RWPE2 (cell line): ENCODE results near the gene MYCBPAP.
A peak's percentile ranks its signal among the peaks of the same experiment; 100 is the strongest.

Experiments
- ATAC-seq: fragments of 200-7000 bp; cut with Tn5 transposase; 3 replicates; pipeline ENCODE4 v1.9.1; 2021; ENCODE audit warnings: low read depth
- DNase-seq: peaks from one replicate; pipeline ENCODE4 v3.0.0-alpha.2; 2020; ENCODE audit warnings: low spot score
- H3K27ac ChIP-seq: fragments of 450-650 bp; 2 replicates; pipeline ENCODE4 v1.5.1; 2017; ENCODE audit warnings: mild to moderate bottlenecking; ENCODE audit not compliant: poor library complexity, severe bottlenecking
- H3K27me3 ChIP-seq: fragments of 250-450 bp; sonication (Bioruptor Pico); 2 replicates; pipeline ENCODE4 v1.5.1; 2021; ENCODE audit warnings: mild to moderate bottlenecking, moderate library complexity; ENCODE audit not compliant: insufficient read depth, poor library complexity, severe bottlenecking
- H3K36me3 ChIP-seq: fragments of 250-450 bp; sonication (Bioruptor Pico); 2 replicates; pipeline ENCODE4 v1.5.1; 2020; ENCODE audit warnings: low read depth, mild to moderate bottlenecking, moderate library complexity
- H3K4me1 ChIP-seq: fragments of 250-450 bp; sonication (Bioruptor Pico); 2 replicates; pipeline ENCODE4 v1.5.1; 2021; ENCODE audit warnings: mild to moderate bottlenecking, moderate library complexity; ENCODE audit not compliant: insufficient read depth, poor library complexity, severe bottlenecking
- H3K4me3 ChIP-seq: fragments of 250-450 bp; sonication (Bioruptor Pico); 2 replicates; pipeline ENCODE4 v1.5.1; 2021; ENCODE audit warnings: mild to moderate bottlenecking, moderate library complexity; ENCODE audit not compliant: severe bottlenecking
- H3K9me3 ChIP-seq: fragments of 250-450 bp; sonication (Bioruptor Pico); 2 replicates; pipeline ENCODE4 v1.5.1; 2021; ENCODE audit warnings: mild to moderate bottlenecking, moderate library complexity; ENCODE audit not compliant: severe bottlenecking
- TF ChIP-seq, protein P1 (sequence below): fragments of 450-650 bp; IDR thresholded peaks from one replicate; pipeline ENCODE4 v1.5.1; 2017; ENCODE audit warnings: mild to moderate bottlenecking, moderate library complexity; ENCODE audit not compliant: poor library complexity, severe bottlenecking

The MYCBPAP gene

DNA sequence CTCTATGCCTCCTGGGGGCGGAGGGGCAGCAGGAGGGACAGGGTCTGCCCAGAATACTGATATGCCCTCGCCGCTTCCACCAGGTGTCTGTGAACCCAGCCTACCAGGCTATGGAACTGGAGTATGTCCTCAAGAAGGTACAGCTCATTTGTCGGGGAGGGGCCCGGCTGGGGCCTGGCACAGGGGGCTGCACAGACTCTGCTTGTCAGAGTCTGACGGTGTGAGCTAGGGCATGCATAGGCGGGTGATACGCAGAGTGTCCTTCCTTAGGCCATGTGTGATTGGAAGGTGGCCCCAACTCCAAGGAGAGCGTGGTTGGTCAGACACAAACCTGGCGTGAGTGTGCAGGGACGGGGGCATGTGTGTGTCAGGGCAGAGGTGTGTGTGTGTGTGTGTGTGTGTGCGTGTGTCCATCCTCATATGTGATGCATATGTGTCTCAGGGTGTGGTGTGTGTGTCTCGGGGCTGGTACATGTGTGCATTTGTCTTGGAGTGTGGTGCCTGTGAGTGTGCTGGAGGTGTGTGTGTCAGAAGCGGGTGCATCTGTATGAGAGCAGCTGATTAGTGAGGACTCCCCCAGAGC, 46.6 kb upstream of the MYCBPAP start:
- Histone ChIP-seq H3K27me3 (no peaks in the 10 kb centered on the region), H3K36me3 (peaks cover 16% of the 10 kb centered on the region), H3K27ac (no peak overlapping the region), H3K9me3 (no peaks in the 10 kb centered on the region), H3K4me1 (peaks cover 14% of the 10 kb centered on the region), H3K4me3 (no peak overlapping the region)
- DNase-seq (no peak), ATAC-seq (no peak)
- TF ChIP-seq, protein P1, sequence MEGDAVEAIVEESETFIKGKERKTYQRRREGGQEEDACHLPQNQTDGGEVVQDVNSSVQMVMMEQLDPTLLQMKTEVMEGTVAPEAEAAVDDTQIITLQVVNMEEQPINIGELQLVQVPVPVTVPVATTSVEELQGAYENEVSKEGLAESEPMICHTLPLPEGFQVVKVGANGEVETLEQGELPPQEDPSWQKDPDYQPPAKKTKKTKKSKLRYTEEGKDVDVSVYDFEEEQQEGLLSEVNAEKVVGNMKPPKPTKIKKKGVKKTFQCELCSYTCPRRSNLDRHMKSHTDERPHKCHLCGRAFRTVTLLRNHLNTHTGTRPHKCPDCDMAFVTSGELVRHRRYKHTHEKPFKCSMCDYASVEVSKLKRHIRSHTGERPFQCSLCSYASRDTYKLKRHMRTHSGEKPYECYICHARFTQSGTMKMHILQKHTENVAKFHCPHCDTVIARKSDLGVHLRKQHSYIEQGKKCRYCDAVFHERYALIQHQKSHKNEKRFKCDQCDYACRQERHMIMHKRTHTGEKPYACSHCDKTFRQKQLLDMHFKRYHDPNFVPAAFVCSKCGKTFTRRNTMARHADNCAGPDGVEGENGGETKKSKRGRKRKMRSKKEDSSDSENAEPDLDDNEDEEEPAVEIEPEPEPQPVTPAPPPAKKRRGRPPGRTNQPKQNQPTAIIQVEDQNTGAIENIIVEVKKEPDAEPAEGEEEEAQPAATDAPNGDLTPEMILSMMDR = no peak

DNA sequence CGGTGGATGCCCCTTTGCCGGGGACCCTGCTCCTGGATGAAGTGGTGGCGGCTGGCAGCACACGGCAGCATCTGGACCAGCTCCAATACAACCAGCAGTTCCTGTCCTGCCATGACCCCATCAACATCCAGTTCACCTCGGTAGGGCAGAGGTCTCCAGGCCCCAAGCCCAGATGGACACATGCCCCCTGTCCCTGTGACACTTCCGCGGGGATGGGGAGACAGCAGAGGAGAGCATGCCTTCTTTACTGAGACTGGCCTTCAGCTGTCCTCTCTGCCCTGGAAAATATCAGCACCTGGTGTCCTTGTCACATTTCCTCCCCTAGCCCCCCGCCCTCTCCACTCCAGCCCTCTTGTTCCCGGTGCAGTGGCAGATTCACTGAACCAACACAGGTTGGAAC, 45.8 kb upstream of the MYCBPAP start:
- ATAC-seq (no peak), DNase-seq (no peak)
- Histone ChIP-seq H3K9me3 (no peaks in the 10 kb centered on the region), H3K4me3 (no peak overlapping the region), H3K27me3 (no peaks in the 10 kb centered on the region), H3K4me1 (peaks cover 14% of the 10 kb centered on the region), H3K36me3 (peaks cover 16% of the 10 kb centered on the region), H3K27ac (no peak overlapping the region)
- TF ChIP-seq, protein P1 = no peak

DNA sequence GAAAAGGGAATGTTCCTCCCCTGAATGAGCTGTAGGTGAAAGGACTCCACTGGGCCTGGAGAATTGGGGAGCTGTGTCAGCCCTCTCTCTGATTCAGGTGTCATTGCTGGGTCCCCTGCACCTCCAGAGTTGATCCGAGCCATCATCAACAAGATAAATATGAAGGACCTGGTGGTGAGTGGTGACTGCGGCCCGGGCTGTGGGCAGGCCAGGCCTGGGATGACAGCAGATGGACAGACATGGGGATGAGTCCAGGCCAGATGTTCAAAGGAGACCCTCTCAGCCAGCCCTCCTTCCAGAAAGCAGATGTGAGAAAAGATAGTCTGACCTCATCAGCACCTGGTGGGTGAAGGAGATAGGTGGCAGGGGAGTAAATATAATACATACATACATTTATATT, 44.1 kb upstream of the MYCBPAP start:
- Histone ChIP-seq H3K27ac (no peak overlapping the region), H3K36me3 (peaks cover 16% of the 10 kb centered on the region), H3K4me3 (no peak overlapping the region), H3K27me3 (no peaks in the 10 kb centered on the region), H3K4me1 (no peaks in the 10 kb centered on the region), H3K9me3 (no peaks in the 10 kb centered on the region)
- TF ChIP-seq, protein P1 = no peak
- DNase-seq (no peak), ATAC-seq (no peak)

- ATAC-seq (no peak), DNase-seq (peak; percentile 38)
- no peak overlapping the region for H3K4me3 ChIP-seq
- no peaks in the 10 kb centered on the region for H3K27me3 ChIP-seq
- H3K4me1 ChIP-seq = no peaks in the 10 kb centered on the region
- H3K9me3 ChIP-seq = no peaks in the 10 kb centered on the region
- TF ChIP-seq, protein P1 = no peak
- no peak overlapping the region for H3K27ac ChIP-seq
- peaks cover 16% of the 10 kb centered on the region for H3K36me3 ChIP-seq
These were observed 43.5 kb upstream of the MYCBPAP start for GRCh38 chr17:50464736-50465135.

- peaks cover 16% of the 10 kb centered on the region for H3K36me3 ChIP-seq
- H3K9me3 ChIP-seq = no peaks in the 10 kb centered on the region
- H3K4me1 ChIP-seq = no peaks in the 10 kb centered on the region
- H3K4me3 ChIP-seq = no peak overlapping the region
- ATAC-seq (no peak), DNase-seq (no peak)
- no peak overlapping the region for H3K27ac ChIP-seq
- H3K27me3 ChIP-seq = no peaks in the 10 kb centered on the region
- TF ChIP-seq, protein P1 = no peak
These were observed 43.1 kb upstream of the MYCBPAP start for GRCh38 chr17:50465171-50465570.
